Pancreas (tissue), 10 donors: ENCODE measurements around the gene MTMR10. TPM values are rescaled to one million over a fixed set of nuclear protein-coding genes. Genes with fewer than 3 reads are reported as not detected.

Experiments
- ATAC-seq, 4 donors: fragments of 200-7000 bp; cut with Tn5 transposase; one replicate each; pipeline versions ENCODE4 v1.8.0 to v1.9.1; 2020; ENCODE audit warnings: mild to moderate bottlenecking in 4 of 4, moderate library complexity in 4 of 4
- DNase-seq, 6 donors: peaks; one replicate each; pipeline ENCODE4 v3.0.0-alpha.2; 2020
- FAIRE-seq: peaks from 2 replicates; lab custom pipeline; 2012; peaks lifted over from hg19 to GRCh38; lab: Jason Lieb, UNC
- H3K27ac ChIP-seq, 4 donors: fragments of 200-600 bp; sonication (generic); 1 replicate in 3 of 4; 2 replicates in 1 of 4; pipeline versions ENCODE4 v1.5.0 to v1.8.0; 2020
- H3K27me3 ChIP-seq, 4 donors: fragments of 200-600 bp; one replicate each; pipeline ENCODE4 v1.8.0; 2021
- H3K36me3 ChIP-seq, 3 donors: fragments of 200-600 bp; sonication (generic) in 1 of 3; one replicate each; pipeline versions ENCODE4 v1.5.0 to v1.8.0; 2020 to 2021
- H3K4me1 ChIP-seq, 3 donors: fragments of 200-600 bp; one replicate each; pipeline ENCODE4 v1.8.0; 2021
- H3K4me3 ChIP-seq, 4 donors: fragments of 200-600 bp; sonication (generic) in 2 of 4; one replicate each; pipeline versions ENCODE4 v1.5.0 to v1.8.0; 2020 to 2021
- H3K9me3 ChIP-seq, 4 donors: fragments of 200-600 bp; one replicate each; pipeline ENCODE4 v1.8.0; 2021
- WGBS, 2 donors: extraction: QIAGEN DNeasy Blood & Tissue Kit; methylation state at CpG; one replicate each; pipeline ENCODE4 v1.1.7; 2013; 5-methylcytosine and 5-hydroxymethylcytosine counted together
- intact Hi-C, 3 donors: fragments of 100-400 bp; cut with DNase I; formaldehyde crosslinking; loops; one replicate each; pipeline versions ENCODE4 v1.11.1 to v1.14.2; 2022
- polyA plus RNA-seq, 2 donors: library from polyadenylated mRNA; stranded (reverse); fragments of 200-250 nt; gene quantifications; one replicate each; pipeline ENCODE4 v1.2.3, GENCODE V29; 2013
- total RNA-seq, 6 donors: library from RNA; stranded (reverse); fragmentation: NEBNext Ultra II Directional in 4 of 6; extraction: Animal tissue kit (Norgen Biotek cat#: 25700) in 4 of 6; gene quantifications; one replicate each; pipeline versions ENCODE4 v1.2.1 to v1.2.4, GENCODE V29; 2021 to 2023
- TF ChIP-seq, protein P1 (sequence below), 4 donors: fragments of 200-600 bp; sonication (generic) in 3 of 4; IDR thresholded peaks; one replicate each; pipeline versions ENCODE4 v1.5.0 to v1.8.0; 2021; ENCODE audit warnings: antibody characterized with exemption in 4 of 4
- donor health status: healthy with polysubstance abuse.
- donor health status: DM: no; HTN: no; CAD: no; lungs with moderate emphysema.
- donor health status: DM: no; HTN: no; CAD: no.
- donor health status: control.
- donor health status: control.
- donor health status: Bipolar disorder and iron deficiency.
- donor health status: DM: yes; HTN: yes; CAD: no.
- donor health status: DM: no; HTN: no; CAD: no.
- donor health status: DM: no; HTN: no; CAD: no.
- donor health status: DM: yes; HTN: yes; CAD: no.

Gene MTMR10
- total and polyA plus RNA-seq, 8 donors: 7.5 to 18.9 (median 12.0) TPM

DNA sequence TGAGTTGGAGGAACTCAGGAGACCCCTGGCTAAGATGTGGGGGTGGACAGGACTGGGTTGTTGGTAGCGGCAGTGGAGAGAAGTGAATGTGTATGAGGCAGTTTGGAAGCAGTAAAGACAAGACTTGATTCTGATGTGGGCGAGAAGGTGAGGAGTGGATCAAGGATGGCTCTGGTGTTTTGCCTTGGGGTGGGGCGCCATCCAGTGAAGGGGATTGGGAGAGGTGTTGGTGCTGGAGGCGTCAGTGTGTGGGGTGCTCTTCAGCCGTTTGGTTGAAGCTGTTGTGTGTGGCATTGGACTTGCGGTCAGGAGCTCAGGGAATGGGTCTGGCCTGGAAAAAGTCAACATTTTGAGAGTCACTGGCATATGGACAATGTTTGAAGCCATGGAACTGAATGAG lies 74.4 kb downstream of the MTMR10 start:
- DNase-seq (no peak), ATAC-seq (no peak), FAIRE-seq (no peak)
- H3K9me3 ChIP-seq: no peaks in the 10 kb centered on the region
- no peaks in the 10 kb centered on the region for H3K4me1 ChIP-seq
- no peak overlapping the region for H3K27ac ChIP-seq
- no peaks in the 10 kb centered on the region for H3K27me3 ChIP-seq
- 72 to 88% methylated on average over 6 of the region's 6 CpGs for WGBS, 2 donors
- intact Hi-C loops: no loop called here
- TF ChIP-seq, protein P1, sequence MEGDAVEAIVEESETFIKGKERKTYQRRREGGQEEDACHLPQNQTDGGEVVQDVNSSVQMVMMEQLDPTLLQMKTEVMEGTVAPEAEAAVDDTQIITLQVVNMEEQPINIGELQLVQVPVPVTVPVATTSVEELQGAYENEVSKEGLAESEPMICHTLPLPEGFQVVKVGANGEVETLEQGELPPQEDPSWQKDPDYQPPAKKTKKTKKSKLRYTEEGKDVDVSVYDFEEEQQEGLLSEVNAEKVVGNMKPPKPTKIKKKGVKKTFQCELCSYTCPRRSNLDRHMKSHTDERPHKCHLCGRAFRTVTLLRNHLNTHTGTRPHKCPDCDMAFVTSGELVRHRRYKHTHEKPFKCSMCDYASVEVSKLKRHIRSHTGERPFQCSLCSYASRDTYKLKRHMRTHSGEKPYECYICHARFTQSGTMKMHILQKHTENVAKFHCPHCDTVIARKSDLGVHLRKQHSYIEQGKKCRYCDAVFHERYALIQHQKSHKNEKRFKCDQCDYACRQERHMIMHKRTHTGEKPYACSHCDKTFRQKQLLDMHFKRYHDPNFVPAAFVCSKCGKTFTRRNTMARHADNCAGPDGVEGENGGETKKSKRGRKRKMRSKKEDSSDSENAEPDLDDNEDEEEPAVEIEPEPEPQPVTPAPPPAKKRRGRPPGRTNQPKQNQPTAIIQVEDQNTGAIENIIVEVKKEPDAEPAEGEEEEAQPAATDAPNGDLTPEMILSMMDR (IDR thresholded peaks at IDR 0.05): no peak
- no peak overlapping the region for H3K4me3 ChIP-seq
- H3K36me3 ChIP-seq: peaks cover 0 to 5% (median 4%) of the 10 kb centered on the region in 3 donors

DNA sequence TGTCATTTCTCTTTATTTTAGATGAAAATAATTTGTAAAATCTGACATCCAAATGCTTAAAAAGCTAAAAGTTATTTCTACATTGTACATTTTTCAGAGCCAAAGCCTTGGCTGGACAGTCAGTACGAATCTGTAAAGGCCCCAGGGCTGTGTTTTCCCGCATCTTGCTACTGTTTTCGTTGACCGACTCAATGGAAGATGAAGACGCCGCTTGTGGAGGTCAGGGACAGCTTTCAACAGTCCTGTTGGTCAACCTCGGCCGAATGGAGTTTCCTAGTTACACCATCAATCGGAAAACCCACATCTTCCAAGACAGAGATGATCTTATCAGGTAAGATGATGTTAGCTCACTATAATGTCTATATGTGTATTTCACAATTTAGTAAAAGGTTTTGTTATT lies 77.7 kb downstream of the MTMR10 start:
- Histone ChIP-seq H3K27ac (no peak overlapping the region), H3K36me3 (peaks cover 0 to 13% (median 4%) of the 10 kb centered on the region in 3 donors), H3K9me3 (no peaks in the 10 kb centered on the region), H3K27me3 (no peaks in the 10 kb centered on the region), H3K4me3 (no peak overlapping the region), H3K4me1 (no peaks in the 10 kb centered on the region)
- FAIRE-seq (no peak), ATAC-seq (no peak), DNase-seq (no peak)
- WGBS, 2 donors: 94 to 97% methylated on average over 9 of the region's 9 CpGs
- intact Hi-C loops: no loop called here
- TF ChIP-seq, protein P1 (IDR thresholded peaks at IDR 0.05): no peak

DNA sequence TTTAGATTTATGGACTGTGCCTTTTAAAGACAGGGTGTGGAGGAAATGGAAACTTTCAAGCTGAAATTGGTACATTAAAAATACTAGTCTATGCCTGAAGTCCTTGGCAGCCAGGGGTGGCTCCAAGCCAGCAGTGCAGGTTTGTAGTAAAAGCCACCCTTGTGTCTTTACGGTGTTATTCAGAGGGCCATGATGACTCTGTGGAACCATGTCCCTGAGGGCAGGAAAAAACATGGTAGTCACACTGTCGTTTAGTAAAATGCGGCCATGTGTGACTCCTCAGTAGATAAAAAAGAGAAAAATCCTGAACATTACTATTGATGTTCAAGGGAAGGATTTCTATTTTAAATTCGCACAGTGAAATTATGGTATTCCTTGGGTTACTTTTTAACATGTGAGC lies 85.1 kb downstream of the MTMR10 start:
- H3K27ac ChIP-seq: no peak overlapping the region
- H3K27me3 ChIP-seq: no peaks in the 10 kb centered on the region
- no peak for ATAC-seq
- no peak for DNase-seq
- H3K4me3 ChIP-seq: no peak overlapping the region
- intact Hi-C loops: no loop called here
- H3K36me3 ChIP-seq: peaks cover 0 to 5% (median 0%) of the 10 kb centered on the region in 3 donors
- H3K4me1 ChIP-seq: peaks cover 0 to 12% (median 4%) of the 10 kb centered on the region in 3 donors
- no peak for FAIRE-seq
- WGBS, 2 donors: 72 to 74% methylated on average over 4 of the region's 4 CpGs
- TF ChIP-seq, protein P1 (IDR thresholded peaks at IDR 0.05): no peak
- no peaks in the 10 kb centered on the region for H3K9me3 ChIP-seq

- H3K4me3 ChIP-seq: no peak overlapping the region
- no peaks in the 10 kb centered on the region for H3K27me3 ChIP-seq
- FAIRE-seq (no peak), ATAC-seq (no peak), DNase-seq (no peak)
- peaks cover 0 to 5% (median 0%) of the 10 kb centered on the region in 3 donors for H3K36me3 ChIP-seq
- WGBS, 2 donors: 77 to 78% methylated on average over 5 of the region's 5 CpGs
- H3K27ac ChIP-seq: no peak overlapping the region
- no peaks in the 10 kb centered on the region for H3K9me3 ChIP-seq
- H3K4me1 ChIP-seq: peaks cover 0 to 12% (median 4%) of the 10 kb centered on the region in 3 donors
- intact Hi-C loops: no loop called here
- TF ChIP-seq, protein P1 (IDR thresholded peaks at IDR 0.05): no peak
Measured at GRCh38 chr15:30905821-30906220, 85.6 kb downstream of the MTMR10 start.

DNA sequence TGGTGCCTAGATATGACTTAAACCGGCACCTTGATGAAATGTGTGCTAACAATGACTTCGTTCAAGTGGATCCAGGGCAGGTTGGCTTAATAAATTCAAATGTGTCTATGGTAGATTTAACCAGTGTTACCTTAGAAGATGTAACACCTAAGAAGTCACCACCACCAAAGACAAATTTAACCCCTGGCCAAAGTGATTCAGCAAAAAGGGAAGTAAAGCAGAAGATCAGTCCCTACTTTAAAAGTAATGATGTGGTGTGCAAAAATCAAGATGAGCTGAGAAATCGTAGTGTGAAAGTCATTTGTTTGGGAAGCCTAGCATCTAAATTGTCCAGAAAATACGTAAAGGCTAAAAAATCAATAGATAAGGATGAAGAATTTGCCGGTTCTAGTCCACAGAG lies 86.6 kb downstream of the MTMR10 start:
- FAIRE-seq: no peak

More for the DNA sequence above, 86.6 kb downstream of the MTMR10 start:
- no peaks in the 10 kb centered on the region for H3K9me3 ChIP-seq
- intact Hi-C loops: no loop called here
- peak overlapping the region in 1 of 4 donors; percentile 86 for H3K4me3 ChIP-seq
- peaks cover 0 to 12% (median 4%) of the 10 kb centered on the region in 3 donors for H3K4me1 ChIP-seq
- H3K27ac ChIP-seq: no peak overlapping the region
- TF ChIP-seq, protein P1 (IDR thresholded peaks at IDR 0.05): no peak
- no peaks in the 10 kb centered on the region for H3K27me3 ChIP-seq
- peaks cover 0 to 4% (median 0%) of the 10 kb centered on the region in 3 donors for H3K36me3 ChIP-seq
- DNase-seq: no peak
- no peak for ATAC-seq
- 53 to 54% methylated on average over 5 of the region's 5 CpGs for WGBS, 2 donors
